SK-N-SH treated with all-trans-retinoic acid at 6 μM for 48 hours (cell line): ENCODE data around the gene MYLK4.

Experiments
- ATAC-seq: fragments of 200-7000 bp; cut with Tn5 transposase; 3 replicates; pipeline ENCODE4 v1.9.1; 2020; ENCODE audit warnings: mild to moderate bottlenecking, moderate library complexity
- ARNTL ChIP-seq: fragments of 450-650 bp; formaldehyde crosslinking; IDR thresholded peaks from 2 replicates; pipeline ENCODE4 v1.5.0; 2020; ENCODE audit warnings: low read depth, mild to moderate bottlenecking, moderate library complexity, borderline replicate concordance
- CREB5 ChIP-seq: fragments of 250-450 bp; sonication (Bioruptor Pico); IDR thresholded peaks from 2 replicates; pipeline ENCODE4 v1.5.1; 2020; ENCODE audit warnings: low read depth, mild to moderate bottlenecking, moderate library complexity
- CSDC2 ChIP-seq: fragments of 250-450 bp; sonication (Bioruptor Pico); IDR thresholded peaks from 2 replicates; pipeline ENCODE4 v1.5.0; 2020; ENCODE audit warnings: mild to moderate bottlenecking, moderate library complexity
- CSRNP3 ChIP-seq: fragments of 250-450 bp; sonication (Bioruptor Pico); IDR thresholded peaks from 2 replicates; pipeline ENCODE4 v1.5.1; 2021; ENCODE audit warnings: mild to moderate bottlenecking, moderate library complexity
- ESRRG ChIP-seq: fragments of 250-450 bp; sonication (Bioruptor Pico); IDR thresholded peaks from 2 replicates; pipeline ENCODE4 v1.6.1; 2021; ENCODE audit warnings: mild to moderate bottlenecking
- ISL1 ChIP-seq: fragments of 250-450 bp; sonication (Bioruptor Pico); IDR thresholded peaks from 2 replicates; pipeline ENCODE4 v2.1.2; 2022; ENCODE audit warnings: mild to moderate bottlenecking, moderate library complexity
- OSR1 ChIP-seq: fragments of 250-450 bp; sonication (Bioruptor Pico); IDR thresholded peaks from 2 replicates; pipeline ENCODE4 v1.8.0; 2022; ENCODE audit warnings: moderate library complexity, mild to moderate bottlenecking, inconsistent platforms
- PPARA ChIP-seq: fragments of 250-450 bp; sonication (Bioruptor Pico); IDR thresholded peaks from 2 replicates; pipeline ENCODE4 v1.5.0; 2020; ENCODE audit warnings: mild to moderate bottlenecking, borderline replicate concordance
- TCF4 ChIP-seq: fragments of 250-450 bp; sonication (Bioruptor Pico); IDR thresholded peaks from 2 replicates; pipeline ENCODE4 v1.8.0; 2021; ENCODE audit warnings: mild to moderate bottlenecking, moderate library complexity, borderline replicate concordance
- TOX ChIP-seq: fragments of 250-450 bp; sonication (Bioruptor Pico); IDR thresholded peaks from 2 replicates; pipeline ENCODE4 v1.8.0; 2021; ENCODE audit warnings: mild to moderate bottlenecking, moderate library complexity, borderline replicate concordance
- ZC3H10 ChIP-seq: fragments of 250-450 bp; sonication (Bioruptor Pico); IDR thresholded peaks from 2 replicates; pipeline ENCODE4 v1.5.1; 2021; ENCODE audit warnings: mild to moderate bottlenecking, moderate library complexity
- ZFP3 ChIP-seq: fragments of 250-450 bp; sonication (Bioruptor Pico); IDR thresholded peaks from 2 replicates; pipeline ENCODE4 v1.5.0; 2020; ENCODE audit warnings: mild to moderate bottlenecking, moderate library complexity
- ZNF565 ChIP-seq: fragments of 450-650 bp; formaldehyde crosslinking; conservative IDR thresholded peaks from 2 replicates; pipeline ENCODE4 v1.5.0; 2020; ENCODE audit warnings: low read depth, mild to moderate bottlenecking, moderate library complexity
- ZNF70 ChIP-seq: fragments of 450-650 bp; formaldehyde crosslinking; IDR thresholded peaks from 2 replicates; pipeline ENCODE4 v1.5.0; 2020; ENCODE audit warnings: mild to moderate bottlenecking, moderate library complexity
- ZNF8 ChIP-seq: fragments of 450-650 bp; formaldehyde crosslinking; IDR thresholded peaks from 2 replicates; pipeline ENCODE4 v1.5.0; 2020; ENCODE audit warnings: mild to moderate bottlenecking, moderate library complexity
- TF ChIP-seq, protein P1 (sequence below): fragments of 250-450 bp; sonication (Bioruptor Pico); IDR thresholded peaks from 2 replicates; pipeline ENCODE4 v1.5.0; 2020; ENCODE audit warnings: mild to moderate bottlenecking, moderate library complexity
- TF ChIP-seq, protein P2 (sequence below): fragments of 250-450 bp; sonication (Bioruptor Pico); IDR thresholded peaks from 2 replicates; pipeline ENCODE4 v1.8.0; 2021; ENCODE audit warnings: low read depth, mild to moderate bottlenecking, moderate library complexity, borderline replicate concordance
- TF ChIP-seq, protein P3 (sequence below): fragments of 250-450 bp; sonication (Bioruptor Pico); IDR thresholded peaks from 2 replicates; pipeline ENCODE4 v1.8.0; 2020; ENCODE audit warnings: mild to moderate bottlenecking, moderate library complexity, borderline replicate concordance

The MYLK4 gene

DNA sequence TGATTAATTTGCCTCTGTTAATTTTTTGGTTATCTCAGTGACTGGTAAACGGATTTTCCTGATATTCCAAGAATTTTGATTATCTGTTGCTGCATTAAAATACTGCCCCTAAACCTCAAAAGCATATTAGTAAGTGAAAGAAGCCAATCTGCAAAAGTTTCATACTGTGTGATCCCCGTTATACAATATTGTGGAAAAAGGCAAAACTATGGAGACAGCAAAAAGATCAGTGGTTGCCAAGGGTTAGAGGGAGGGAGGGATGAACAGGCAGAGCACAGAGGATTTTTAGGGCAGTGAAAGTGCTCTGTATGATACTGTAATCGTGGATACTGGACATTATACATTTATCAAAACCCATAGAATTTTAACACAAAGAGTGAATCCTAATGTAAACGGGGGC is 133.0 kb downstream of the MYLK4 start (continued):
- TF ChIP-seq ISL1 (CRISPR knock-in tag): no peak
- TF ChIP-seq, protein P1, sequence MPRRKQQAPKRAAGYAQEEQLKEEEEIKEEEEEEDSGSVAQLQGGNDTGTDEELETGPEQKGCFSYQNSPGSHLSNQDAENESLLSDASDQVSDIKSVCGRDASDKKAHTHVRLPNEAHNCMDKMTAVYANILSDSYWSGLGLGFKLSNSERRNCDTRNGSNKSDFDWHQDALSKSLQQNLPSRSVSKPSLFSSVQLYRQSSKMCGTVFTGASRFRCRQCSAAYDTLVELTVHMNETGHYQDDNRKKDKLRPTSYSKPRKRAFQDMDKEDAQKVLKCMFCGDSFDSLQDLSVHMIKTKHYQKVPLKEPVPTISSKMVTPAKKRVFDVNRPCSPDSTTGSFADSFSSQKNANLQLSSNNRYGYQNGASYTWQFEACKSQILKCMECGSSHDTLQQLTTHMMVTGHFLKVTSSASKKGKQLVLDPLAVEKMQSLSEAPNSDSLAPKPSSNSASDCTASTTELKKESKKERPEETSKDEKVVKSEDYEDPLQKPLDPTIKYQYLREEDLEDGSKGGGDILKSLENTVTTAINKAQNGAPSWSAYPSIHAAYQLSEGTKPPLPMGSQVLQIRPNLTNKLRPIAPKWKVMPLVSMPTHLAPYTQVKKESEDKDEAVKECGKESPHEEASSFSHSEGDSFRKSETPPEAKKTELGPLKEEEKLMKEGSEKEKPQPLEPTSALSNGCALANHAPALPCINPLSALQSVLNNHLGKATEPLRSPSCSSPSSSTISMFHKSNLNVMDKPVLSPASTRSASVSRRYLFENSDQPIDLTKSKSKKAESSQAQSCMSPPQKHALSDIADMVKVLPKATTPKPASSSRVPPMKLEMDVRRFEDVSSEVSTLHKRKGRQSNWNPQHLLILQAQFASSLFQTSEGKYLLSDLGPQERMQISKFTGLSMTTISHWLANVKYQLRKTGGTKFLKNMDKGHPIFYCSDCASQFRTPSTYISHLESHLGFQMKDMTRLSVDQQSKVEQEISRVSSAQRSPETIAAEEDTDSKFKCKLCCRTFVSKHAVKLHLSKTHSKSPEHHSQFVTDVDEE (CRISPR knock-in tag): no peak
- TF ChIP-seq ZNF8: no peak
- TF ChIP-seq CREB5 (CRISPR knock-in tag): no peak

DNA sequence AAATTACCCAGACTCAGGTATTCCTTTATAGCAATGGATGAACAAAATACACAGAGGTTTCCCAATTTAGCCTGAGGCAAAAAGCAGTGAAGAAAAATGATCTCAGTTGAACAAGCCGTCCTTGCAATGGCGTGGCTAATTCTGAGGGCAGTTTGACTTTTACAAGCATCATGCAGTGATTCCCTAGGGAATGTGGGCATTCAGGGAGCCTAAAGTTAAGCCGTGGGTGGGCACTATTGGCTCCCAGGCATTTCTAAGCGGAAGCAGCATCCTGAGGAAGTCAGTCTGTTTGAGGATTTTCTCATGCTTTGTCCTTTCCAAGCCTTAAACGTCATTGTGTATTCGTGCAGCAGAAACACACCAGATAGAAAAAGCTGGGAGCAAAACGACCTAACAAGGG is 133.9 kb downstream of the MYLK4 start:
- ATAC-seq: no peak
- TF ChIP-seq, protein P2, sequence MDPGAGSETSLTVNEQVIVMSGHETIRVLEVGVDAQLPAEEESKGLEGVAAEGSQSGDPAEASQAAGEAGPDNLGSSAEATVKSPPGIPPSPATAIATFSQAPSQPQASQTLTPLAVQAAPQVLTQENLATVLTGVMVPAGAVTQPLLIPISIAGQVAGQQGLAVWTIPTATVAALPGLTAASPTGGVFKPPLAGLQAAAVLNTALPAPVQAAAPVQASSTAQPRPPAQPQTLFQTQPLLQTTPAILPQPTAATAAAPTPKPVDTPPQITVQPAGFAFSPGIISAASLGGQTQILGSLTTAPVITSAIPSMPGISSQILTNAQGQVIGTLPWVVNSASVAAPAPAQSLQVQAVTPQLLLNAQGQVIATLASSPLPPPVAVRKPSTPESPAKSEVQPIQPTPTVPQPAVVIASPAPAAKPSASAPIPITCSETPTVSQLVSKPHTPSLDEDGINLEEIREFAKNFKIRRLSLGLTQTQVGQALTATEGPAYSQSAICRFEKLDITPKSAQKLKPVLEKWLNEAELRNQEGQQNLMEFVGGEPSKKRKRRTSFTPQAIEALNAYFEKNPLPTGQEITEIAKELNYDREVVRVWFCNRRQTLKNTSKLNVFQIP: no peak
- TF ChIP-seq ZNF70 (CRISPR knock-in tag): no peak

GRCh38 chr6:2615251-2615650 is 135.5 kb downstream of the MYLK4 start:
- TF ChIP-seq TCF4 (CRISPR knock-in tag): no peak
- no peak for TF ChIP-seq TOX (CRISPR knock-in tag)
- TF ChIP-seq ISL1 (CRISPR knock-in tag): no peak
- no peak for TF ChIP-seq ZNF8
- TF ChIP-seq, protein P3, sequence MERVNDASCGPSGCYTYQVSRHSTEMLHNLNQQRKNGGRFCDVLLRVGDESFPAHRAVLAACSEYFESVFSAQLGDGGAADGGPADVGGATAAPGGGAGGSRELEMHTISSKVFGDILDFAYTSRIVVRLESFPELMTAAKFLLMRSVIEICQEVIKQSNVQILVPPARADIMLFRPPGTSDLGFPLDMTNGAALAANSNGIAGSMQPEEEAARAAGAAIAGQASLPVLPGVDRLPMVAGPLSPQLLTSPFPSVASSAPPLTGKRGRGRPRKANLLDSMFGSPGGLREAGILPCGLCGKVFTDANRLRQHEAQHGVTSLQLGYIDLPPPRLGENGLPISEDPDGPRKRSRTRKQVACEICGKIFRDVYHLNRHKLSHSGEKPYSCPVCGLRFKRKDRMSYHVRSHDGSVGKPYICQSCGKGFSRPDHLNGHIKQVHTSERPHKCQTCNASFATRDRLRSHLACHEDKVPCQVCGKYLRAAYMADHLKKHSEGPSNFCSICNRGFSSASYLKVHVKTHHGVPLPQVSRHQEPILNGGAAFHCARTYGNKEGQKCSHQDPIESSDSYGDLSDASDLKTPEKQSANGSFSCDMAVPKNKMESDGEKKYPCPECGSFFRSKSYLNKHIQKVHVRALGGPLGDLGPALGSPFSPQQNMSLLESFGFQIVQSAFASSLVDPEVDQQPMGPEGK (CRISPR knock-in tag): no peak
- no peak for TF ChIP-seq ZNF565
- no peak for TF ChIP-seq PPARA (CRISPR knock-in tag)
- no peak for TF ChIP-seq CSRNP3 (CRISPR knock-in tag)
- no peak for ATAC-seq

- no peak for ATAC-seq
- TF ChIP-seq CSDC2 (no peak), ZNF8 (no peak), ESRRG (CRISPR knock-in tag) (no peak), OSR1 (CRISPR knock-in tag) (no peak), ZC3H10 (no peak), ZNF565 (no peak), PPARA (CRISPR knock-in tag) (no peak), ZFP3 (CRISPR knock-in tag) (no peak), ISL1 (CRISPR knock-in tag) (no peak), CREB5 (CRISPR knock-in tag) (no peak), CSRNP3 (CRISPR knock-in tag) (no peak), ARNTL (CRISPR knock-in tag) (no peak)
- TF ChIP-seq, protein P2: no peak
- TF ChIP-seq, protein P1 (CRISPR knock-in tag): no peak
Measured at GRCh38 chr6:2614846-2615245, 135.9 kb downstream of the MYLK4 start.
